LHCN-M2 (cell line): ENCODE results near the gene ZNF362. TPM values are rescaled to one million over a fixed set of nuclear protein-coding genes. Genes with fewer than 3 reads are reported as not detected.

Source experiments
- DNase-seq: peaks from one replicate; pipeline ENCODE4 v3.0.0-alpha.2; 2012; ENCODE audit warnings: low read depth
- total RNA-seq: library from RNA; depleted of rRNA; stranded (reverse); fragments of >200 nt; gene quantifications from 2 replicates; pipeline ENCODE4 v1.2.3, GENCODE V29; 2014

ZNF362 gene
- total RNA-seq, 1 experiment from 2014 or later, result 15.7 TPM

GRCh38 chr1:33244809-33245186 is 11.5 kb upstream of the ZNF362 start:
- DNase-seq, result no peak

DNA sequence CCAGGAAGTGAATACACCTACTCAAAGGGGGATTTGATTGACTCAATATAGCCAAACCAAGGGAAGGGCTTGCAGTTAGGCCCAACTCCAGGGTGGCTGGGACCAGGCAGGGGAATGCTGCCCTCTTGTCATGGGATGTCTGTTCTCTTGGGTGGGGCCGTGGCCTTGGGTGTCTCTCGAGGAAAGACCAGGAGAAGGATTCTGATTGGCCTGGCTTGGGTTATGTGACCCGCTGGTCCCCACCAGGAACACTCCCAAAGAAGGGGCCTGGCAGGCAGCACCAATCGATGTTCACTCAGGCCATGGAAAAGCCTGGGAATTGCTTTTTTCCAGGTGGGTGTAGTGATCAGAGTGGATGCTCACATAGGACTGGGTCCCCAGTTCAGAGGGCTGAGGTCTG is 10.1 kb upstream of the ZNF362 start:
- no peak for DNase-seq

DNA sequence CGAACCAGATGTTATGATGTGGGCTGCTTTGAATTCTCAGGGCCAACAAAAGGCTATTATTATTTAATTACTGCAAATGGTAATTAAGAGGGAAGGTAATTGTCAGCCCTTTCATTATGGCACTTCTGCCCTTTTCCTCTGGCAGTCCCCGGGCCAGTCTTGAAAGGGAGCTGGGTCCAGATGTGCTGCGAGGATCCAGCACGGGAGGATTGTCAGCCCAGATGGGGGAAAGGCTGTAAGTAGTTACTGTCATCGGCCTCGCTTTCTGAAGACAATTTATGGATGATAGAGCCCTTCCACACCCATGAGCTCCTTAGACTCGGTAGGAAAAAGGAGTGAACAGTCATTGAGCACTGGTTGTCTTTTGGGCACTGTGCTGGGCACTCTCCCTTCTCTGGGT is 8.7 kb upstream of the ZNF362 start:
- no peak for DNase-seq

GRCh38 chr1:33248244-33248643 is 8.0 kb upstream of the ZNF362 start:
- peak; percentile 60 for DNase-seq

- DNase-seq, result no peak
Observed at GRCh38 chr1:33249422-33249821, 6.9 kb upstream of the ZNF362 start.

DNA sequence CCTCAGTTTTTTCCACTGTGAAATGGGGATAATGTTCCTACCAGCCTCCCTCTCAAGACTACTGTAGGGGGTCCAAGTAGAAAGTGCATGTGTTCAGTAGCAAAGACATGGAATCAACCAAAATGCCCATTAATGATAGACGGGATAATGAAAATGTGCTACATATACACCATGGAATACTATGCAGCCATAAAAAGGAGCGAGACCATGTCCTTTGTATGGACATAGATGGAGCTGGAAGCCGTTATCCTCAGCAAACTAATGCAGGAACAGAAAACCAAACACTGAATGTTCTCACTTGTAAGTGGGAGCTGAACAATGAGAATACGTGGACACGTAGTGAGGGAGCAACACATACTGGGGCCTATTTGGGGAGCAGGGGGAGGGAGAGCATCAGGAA is 6.1 kb upstream of the ZNF362 start:
- DNase-seq, result no peak

GRCh38 chr1:33250724-33251123 is 5.6 kb upstream of the ZNF362 start:
- no peak for DNase-seq

DNA sequence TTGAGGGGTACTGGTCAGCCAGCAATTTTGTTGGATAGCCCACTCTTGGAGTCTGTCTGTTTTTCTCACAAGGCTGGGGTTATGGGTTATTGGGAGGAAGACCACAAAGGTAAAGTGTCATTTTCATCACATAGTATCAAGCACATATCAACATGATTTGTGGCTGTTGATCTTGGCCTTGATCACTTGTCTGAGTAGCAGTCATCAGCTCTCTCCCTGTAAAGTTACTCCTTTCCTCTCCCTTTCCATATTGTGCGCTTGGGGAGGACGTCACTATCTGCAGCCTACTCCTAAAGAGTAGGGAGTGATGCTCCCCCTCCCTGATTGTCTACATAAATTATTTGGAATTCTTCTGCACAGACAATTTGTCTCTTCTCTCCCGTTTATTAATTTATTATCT is 1.8 kb upstream of the ZNF362 start:
- DNase-seq, result no peak

DNA sequence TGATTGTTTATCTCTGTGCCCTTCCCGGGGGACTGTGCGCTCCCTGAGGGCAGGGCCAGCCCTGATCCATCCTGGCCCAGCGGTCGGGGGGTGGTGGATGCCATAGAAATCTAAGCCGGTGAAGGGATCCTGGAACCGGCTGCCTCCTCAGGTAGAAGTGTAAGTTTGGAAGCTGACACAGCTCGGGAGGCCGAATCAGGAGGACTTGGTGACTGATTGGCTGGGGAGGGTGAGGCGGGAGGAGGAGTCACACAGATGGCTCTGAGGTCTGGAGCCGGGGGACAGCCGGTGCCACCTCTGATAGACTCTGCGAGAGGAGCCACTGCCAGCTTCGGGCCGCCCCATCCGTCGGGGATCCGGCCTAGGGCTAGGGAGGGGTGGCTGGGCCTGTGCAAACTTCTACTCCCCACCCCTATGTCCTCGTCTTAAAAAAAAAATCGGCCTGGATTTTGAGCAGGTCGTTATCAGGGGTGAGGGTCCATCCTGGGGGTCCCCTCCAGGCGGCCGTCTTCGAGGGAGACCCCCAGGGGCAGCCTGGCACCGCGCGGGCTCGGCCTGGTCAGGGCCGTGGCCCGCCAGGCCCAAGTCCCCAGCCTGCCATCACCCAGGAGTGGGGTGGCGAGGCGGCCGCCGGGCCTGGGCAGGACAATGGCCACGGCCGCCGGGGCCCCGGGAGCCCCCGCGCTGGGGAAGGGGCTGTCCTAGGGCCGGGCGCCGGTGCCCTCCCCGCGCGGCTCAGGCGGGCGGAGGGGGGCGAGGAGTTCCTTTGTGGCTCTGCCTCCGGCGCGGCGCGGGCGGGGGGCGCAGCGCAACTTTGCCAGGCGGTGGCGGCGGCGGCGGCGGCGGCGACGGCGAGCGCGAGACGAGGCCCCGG is 708 bp upstream of the ZNF362 start:
- DNase-seq, result peak; percentile 54

DNA sequence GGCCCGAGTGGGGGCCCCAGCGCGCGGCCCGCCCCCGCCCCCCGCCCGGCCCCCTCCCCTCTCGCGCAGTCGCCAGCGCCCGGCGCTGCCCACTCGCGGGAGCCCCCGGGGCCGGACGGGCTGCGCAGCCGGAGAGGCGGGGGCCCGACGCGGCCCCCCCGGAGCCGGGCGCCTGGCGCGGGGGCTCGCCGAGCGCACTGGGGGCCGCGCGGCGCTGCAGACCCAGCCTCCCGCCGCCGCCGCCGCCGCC is 146 bp upstream of the ZNF362 start:
- no peak for DNase-seq

DNA sequence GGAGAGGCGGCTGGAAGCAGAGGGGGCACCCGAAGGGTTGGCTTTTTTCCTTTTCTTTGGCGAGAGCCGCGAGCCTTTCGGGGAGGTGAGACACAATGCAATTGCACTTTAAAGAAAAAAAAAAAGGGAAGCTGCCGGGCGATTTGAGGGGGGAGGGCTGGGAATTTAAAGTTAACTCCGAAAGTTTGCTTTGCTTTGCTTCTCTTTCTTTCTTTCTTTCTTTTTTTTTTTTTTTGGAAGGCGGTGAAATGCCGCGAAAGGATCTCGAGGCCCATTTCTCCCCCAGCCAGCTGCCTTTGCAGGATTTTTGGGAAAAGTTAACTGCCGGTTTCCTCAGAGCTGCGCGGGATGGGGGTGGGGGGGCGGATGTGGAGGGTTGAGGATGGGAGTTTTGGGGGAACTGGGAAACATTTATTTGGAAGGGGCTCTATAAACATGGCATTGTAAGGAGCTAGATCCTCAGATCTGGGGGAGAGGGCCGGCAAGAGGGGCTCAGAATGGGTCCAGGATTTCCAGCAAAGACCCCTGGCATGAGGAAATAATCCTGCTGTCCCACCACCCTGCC is 997 bp downstream of the ZNF362 start:
- DNase-seq, result peak; percentile 11

DNA sequence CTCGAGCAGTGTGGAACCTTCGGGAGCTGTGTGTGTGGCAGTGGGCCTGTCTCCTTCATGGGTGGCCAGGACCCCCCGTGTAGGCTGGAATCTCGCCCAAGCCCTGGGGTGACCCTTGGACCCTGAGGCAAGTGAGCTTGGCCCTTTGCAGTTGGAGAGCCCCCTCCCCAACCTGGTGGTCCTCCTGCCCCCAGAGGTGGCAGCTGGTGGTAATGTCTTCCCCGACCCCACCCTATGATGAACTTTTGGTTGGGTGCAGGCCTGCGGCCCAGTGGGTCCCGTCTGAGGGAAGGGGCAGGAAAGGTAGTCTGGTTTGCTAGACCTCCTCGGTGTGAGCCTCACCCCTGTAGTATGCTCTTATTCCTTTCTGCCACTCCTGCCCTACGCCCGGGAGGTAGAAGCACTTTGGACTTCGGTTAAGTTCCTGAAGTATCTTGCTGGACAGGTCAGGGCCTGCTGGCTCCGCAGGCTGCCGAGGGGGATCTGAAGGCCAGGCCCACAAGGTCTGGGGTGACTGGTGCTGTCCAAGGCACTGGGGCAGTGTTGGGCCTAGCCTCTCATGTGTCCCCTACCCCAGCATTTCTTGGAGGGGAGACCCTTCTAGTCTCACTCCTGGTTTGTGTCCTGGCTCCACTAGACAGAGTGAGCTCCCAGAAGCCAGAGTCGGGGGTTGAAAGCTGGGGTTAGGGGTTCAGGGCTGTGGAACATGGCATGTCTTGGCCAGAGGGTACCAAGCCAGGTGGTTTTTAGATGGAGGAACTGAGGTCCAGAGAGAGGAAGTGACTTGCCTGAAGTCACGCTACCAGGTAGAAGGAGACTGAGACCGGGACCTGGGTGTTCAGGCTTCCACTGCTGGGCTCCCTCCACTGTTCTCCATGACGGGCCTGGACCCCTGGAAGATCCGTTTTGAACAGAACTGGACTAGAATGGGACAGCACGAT is 1.8 kb downstream of the ZNF362 start:
- DNase-seq, result no peak

DNA sequence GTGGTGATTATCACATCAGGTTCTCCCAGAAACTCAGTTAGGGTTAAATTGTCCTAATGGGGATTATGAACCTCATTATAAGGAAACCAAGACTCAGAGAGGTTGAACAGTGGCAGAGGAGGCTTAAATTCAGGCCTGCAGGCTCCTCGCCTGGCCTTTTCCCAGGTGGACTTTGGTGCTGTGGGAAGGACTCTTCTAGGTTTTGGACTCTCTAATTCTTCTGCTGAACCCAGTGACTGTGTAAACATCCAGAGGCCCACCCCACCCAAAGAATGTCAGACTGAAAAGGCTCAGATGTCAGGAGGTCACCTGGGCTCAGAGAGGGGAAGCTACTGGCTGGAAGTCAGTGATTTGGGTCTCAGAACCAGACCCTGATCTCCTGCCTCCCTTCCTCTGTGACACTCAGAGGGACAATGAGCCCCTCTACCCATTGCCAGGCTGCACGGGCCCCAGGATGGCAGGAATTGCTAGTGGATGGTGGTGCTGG is 2.5 kb downstream of the ZNF362 start:
- DNase-seq, result no peak

DNA sequence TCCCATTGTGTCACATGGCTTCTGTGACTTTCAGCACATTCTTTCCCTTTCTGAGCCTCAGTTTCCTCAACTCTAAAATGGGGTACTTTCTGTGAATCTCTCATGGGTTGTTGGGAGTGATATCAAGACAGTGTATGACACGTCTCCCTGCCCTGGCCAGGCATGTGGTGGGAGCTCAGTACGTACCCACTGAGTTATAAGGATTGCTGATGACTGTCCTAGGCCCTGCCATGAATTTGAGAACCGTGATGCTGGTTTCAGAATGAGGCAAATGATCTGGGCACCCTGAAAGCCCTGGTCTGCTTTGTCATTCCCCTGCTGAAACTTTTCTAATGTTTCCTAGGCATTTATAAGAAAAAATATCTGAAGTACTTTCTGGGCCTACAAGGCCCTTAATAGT is 3.6 kb downstream of the ZNF362 start:
- no peak for DNase-seq

DNA sequence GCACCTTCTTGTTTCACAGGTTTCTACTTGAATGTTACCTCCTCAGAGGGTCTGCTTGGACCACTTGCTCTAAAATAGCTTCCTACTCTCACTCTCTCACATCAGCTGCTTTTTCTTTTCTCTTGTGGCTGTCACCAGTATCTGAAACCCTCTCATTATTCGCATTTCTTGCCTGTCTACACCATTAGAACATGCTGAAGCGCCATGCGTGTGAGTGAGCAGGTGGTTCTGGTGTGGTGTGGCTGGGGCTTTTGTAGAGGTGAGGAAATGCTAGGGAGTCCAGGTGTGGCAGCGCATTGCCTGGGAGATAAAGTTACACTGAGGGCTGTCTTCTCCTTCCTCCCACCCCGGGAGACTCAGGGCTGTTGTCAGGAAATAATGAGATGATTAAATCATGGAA is 4.1 kb downstream of the ZNF362 start:
- DNase-seq, result no peak

DNA sequence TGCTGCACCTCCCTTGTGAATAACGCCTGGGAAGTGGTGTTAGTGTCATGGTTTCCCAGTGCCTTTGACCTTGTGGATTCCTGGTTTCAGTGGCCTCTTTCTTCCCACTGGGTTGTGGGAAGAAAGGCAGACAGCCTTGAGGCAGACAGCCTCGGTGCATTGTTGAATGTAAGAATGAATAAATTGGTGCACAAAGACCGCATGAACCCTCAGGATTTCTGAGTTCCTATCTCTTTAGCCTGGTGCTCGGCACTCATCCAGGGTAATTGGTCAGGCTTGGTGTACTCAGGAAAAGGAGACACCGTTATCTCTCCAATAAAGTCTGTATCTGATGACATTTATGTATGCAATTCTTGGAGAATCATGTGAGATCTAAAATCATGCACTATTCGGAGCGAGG is 5.1 kb downstream of the ZNF362 start:
- DNase-seq, result no peak

- no peak for DNase-seq
Observed at GRCh38 chr1:33263890-33264504, 7.7 kb downstream of the ZNF362 start.

DNA sequence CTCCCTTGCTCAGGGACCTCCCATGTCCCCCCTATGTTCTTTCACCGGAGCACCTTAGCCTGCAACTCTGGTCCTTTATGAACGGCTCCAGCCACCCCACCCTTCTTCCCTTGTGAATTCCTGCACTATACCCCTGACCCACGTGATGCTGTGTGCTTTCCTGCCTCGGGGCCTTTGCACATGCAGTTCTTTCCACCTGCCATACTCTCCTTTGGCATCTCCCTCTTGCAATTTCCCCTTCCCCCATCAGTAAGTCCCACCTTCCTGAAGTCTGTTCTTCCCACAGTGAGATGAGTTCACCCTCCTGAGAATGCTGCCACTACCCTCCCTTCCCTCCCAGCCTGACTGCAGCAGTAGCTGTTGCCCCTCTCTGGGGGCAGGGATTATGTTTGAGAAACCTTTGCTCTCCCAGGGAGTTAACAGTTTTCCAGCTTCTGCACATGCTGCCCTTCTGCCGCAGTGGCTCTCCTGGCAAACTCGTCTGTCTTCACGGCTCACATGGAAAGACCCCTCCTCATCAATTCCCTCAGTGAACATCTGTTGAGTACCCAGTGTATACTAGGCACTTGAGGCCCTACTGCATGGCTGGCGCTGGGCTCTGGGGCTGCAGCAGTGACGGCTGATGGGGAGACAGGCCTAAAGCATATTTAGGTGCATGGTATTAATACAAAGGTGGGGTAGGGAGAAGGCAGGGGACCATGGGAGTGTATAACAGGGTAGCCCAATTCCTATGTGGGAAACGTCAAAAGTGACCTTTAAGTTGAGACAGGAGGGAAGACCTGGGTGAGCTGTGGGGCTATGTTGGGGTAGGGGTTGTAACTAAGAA is 9.7 kb downstream of the ZNF362 start:
- no peak for DNase-seq

GRCh38 chr1:33266766-33267165 is 10.5 kb downstream of the ZNF362 start:
- no peak for DNase-seq

GRCh38 chr1:33267468-33268205 is 11.3 kb downstream of the ZNF362 start:
- DNase-seq, result no peak
